ENCODE measurements around the gene MAP2. TPM values are rescaled to one million over a fixed set of nuclear protein-coding genes. Genes with fewer than 3 reads are reported as not detected.

MAP2 gene
- total RNA-seq, 2 experiments from 2014 or later: not detected

DNA sequence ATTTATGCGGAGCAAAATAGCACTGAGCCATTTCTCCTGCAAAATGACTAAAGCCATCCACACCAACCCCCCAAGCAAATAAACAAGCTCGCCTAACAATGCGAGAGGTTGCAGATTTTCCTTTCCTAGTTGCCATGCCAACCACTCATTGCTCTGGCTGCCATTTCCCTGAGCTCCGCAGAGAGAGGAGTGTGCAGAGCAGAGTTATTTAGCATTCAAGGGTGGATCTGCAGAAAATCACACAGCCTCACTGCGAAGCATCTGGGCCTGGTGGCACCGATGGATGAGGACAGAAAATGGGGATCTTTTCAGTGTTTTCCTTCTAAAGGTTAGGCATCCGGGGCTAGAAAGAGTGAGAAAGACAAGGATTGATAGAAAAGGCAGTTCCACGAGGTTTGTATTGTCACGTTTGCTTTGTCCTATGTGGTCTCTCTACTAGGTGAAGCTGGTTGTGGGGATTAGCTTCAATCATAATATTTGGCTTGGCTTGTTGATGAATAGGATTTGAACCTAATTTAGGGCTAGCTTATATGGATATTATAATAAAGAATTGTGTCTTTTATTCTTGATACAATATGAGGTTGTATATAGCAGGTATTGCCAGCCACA, 237.5 kb downstream of the MAP2 start:
- CTCF ChIA-PET: no interaction called here
- Mint-ChIP-seq H3K27me3 (no peaks in the 10 kb centered on the region), H3K27ac (no peak overlapping the region), H3K4me1 (no peaks in the 10 kb centered on the region), H3K4me3 (no peak overlapping the region), H3K9me3 (no peaks in the 10 kb centered on the region), H3K36me3 (ENCODE audit: low read depth) (no peaks in the 10 kb centered on the region)
- no peak for DNase-seq
- POLR2A ChIA-PET: no interaction called here

DNA sequence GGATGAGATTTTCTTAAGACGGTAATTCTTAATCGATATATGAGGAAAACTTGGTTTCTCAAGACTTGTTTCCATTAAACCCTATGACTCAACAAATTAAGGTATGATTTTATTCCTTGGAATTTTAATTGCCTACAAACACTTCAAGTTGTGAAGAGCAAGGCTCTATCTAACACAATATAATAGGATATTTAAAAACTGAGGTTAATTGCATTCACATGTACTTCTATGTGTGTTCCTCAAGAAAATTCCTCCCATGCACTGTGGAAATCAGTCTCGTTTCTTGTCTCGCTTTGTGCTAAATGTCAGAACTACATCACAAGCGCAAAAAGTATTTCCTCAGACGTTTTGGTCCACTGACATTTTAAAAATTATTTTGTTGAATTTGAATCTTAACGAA, 238.2 kb downstream of the MAP2 start:
- Mint-ChIP-seq H3K4me3 (no peak overlapping the region), H3K27ac (no peak overlapping the region), H3K36me3 (ENCODE audit: low read depth) (no peaks in the 10 kb centered on the region), H3K27me3 (no peaks in the 10 kb centered on the region), H3K9me3 (no peaks in the 10 kb centered on the region), H3K4me1 (no peaks in the 10 kb centered on the region)
- no peak for DNase-seq
- ChIA-PET POLR2A (no interaction called here), CTCF (no interaction called here)

DNA sequence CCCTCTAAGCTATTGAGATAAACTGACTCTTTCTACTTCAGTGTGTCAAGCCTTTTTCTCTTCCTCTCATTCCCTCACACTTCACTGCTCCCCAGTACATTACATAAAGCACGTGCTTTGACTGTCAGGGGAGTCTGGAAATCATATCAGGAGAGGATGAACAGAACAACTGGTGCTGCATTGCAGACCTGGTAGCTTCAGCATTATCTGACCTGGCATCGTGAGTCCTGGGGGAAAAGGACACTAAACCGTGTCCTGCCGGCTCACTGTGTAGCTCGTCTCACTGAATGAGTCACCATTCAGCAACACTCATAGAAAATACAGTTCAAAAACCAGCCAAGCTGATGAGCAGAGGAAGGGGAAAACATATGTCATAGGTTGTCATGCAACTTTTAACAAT, 239.3 kb downstream of the MAP2 start:
- no peak for DNase-seq
- ChIA-PET CTCF (no interaction called here), POLR2A (no interaction called here)
- no peaks in the 10 kb centered on the region for H3K27me3 Mint-ChIP-seq
- no peaks in the 10 kb centered on the region for H3K36me3 Mint-ChIP-seq (ENCODE audit: low read depth)
- H3K9me3 Mint-ChIP-seq: no peaks in the 10 kb centered on the region
- H3K27ac Mint-ChIP-seq: no peak overlapping the region
- no peaks in the 10 kb centered on the region for H3K4me1 Mint-ChIP-seq
- H3K4me3 Mint-ChIP-seq: no peak overlapping the region

DNA sequence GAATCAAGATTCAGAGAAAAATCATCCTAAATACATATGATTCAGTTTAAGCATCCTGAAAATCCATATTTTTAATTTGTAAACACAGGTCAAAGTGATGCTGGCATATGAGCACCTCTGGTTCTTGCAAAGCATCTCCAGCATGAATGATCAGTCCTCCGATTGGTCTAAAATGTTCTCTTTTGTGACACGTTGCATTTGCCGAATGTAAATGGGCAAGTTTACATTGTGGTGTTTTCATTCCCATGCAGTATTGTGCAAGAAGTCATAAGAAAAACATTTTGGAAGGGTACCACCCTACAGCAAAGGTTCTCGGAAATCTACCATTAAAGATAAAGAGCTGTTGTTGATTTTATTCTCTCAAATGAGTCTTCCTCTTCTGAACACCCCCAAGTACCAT, 239.8 kb downstream of the MAP2 start:
- Mint-ChIP-seq H3K27ac (no peak overlapping the region), H3K36me3 (ENCODE audit: low read depth) (no peaks in the 10 kb centered on the region), H3K9me3 (no peaks in the 10 kb centered on the region), H3K4me1 (no peaks in the 10 kb centered on the region), H3K4me3 (no peak overlapping the region), H3K27me3 (no peaks in the 10 kb centered on the region)
- DNase-seq: no peak
- POLR2A ChIA-PET: no interaction called here
- CTCF ChIA-PET: no interaction called here

DNA sequence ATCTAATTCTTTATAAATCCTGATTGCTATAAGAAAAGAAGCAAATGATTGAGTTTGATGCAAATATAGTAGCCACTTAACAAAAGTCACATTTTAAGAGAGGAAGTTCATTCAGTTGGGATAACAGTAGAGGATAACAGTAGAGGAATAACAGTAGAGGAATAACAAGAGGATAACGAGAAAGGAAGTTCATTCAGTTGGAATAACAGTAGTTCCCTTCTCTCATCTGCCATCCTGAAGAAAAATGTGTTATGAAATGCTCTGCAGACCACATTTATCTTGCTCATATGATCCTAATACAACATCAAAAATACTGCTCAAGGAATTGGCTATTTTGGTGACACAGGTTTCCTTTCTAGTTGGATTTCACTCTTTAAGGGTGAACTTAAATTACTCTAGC, 242.4 kb downstream of the MAP2 start:
- no peak overlapping the region for H3K27ac Mint-ChIP-seq
- no peaks in the 10 kb centered on the region for H3K9me3 Mint-ChIP-seq
- H3K36me3 Mint-ChIP-seq (ENCODE audit: low read depth): no peaks in the 10 kb centered on the region
- CTCF ChIA-PET: no interaction called here
- no peaks in the 10 kb centered on the region for H3K4me1 Mint-ChIP-seq
- H3K4me3 Mint-ChIP-seq: no peak overlapping the region
- POLR2A ChIA-PET: no interaction called here
- H3K27me3 Mint-ChIP-seq: no peaks in the 10 kb centered on the region
- no peak for DNase-seq

DNA sequence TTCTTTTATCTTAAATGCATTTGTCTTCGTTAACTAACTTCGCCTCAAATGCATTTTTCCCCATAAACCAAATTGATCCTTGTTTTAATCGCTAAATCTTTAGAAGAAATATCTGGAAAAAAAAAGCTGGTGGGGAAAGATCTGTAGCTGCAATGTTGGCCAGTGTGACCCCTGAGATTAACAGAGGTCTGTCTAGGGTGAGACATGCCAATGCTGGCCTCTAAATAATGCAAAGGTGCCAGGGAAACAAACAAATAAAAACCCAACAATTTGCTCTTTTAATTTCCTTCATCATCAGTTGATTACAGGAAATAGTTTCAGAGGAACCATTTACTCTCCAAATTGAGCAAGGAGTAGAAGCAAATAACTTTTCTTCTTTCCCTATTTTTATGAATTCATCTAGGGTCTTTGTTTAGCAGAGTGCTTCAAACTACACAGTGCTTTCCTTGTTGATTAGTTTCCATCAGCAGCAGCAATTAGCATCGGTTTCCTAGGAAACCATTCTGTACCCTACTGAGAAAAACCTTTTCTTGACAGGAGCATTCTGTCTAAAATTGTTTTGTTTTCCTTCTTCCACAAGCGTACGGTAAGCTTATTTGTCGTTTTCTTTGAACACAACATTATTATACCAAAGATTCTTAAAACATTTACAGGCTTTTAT, 247.3 kb downstream of the MAP2 start:
- Mint-ChIP-seq H3K9me3 (no peaks in the 10 kb centered on the region), H3K27me3 (no peaks in the 10 kb centered on the region), H3K36me3 (ENCODE audit: low read depth) (no peaks in the 10 kb centered on the region), H3K4me1 (no peaks in the 10 kb centered on the region), H3K27ac (no peak overlapping the region), H3K4me3 (no peak overlapping the region)
- no peak for DNase-seq
- ChIA-PET POLR2A (no interaction called here), CTCF (no interaction called here)

DNA sequence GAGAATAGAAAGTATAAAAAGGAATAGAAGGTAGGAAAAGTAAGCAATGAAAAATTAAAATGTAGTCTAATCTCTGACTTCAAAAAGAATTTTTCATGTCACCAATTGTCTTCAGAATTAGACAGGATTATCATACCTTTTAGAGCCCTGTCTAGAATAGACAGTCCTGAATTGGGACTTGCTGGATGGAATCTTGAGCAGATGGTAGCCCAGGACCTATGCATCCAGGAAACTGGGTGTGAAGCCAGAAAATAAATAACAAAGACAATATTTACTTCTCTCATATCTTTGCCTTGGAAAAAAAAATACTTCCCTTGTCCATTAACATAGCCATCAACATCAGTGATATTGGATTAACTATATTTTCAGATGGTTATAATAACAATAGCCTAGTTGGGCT, 250.0 kb downstream of the MAP2 start:
- DNase-seq: no peak
- Mint-ChIP-seq H3K4me3 (no peak overlapping the region), H3K27ac (no peak overlapping the region), H3K9me3 (no peaks in the 10 kb centered on the region), H3K4me1 (no peaks in the 10 kb centered on the region), H3K27me3 (no peaks in the 10 kb centered on the region), H3K36me3 (ENCODE audit: low read depth) (no peaks in the 10 kb centered on the region)
- POLR2A ChIA-PET: no interaction called here
- CTCF ChIA-PET: no interaction called here

DNA sequence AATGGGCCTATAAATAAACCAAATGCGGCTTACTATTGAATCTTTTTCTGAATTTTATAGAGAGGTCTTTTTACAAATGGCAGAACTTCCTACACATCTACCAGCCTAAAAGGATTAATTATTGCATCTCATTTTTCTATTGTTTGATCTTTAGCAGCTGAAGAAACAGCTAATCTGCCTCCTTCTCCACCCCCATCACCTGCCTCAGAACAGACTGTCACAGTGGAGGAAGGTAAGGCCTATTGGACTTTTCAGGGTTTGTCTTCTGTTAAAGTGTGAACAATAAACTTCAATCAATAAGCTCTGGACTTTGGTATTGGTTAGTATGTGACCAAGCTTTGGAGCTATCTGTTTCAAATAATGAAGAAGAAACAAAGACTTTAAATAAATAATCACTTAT, 256.7 kb downstream of the MAP2 start:
- H3K9me3 Mint-ChIP-seq: no peaks in the 10 kb centered on the region
- POLR2A ChIA-PET: no interaction called here
- H3K36me3 Mint-ChIP-seq (ENCODE audit: low read depth): no peaks in the 10 kb centered on the region
- no peak for DNase-seq
- peaks cover 1% of the 10 kb centered on the region for H3K27me3 Mint-ChIP-seq
- no peak overlapping the region for H3K4me3 Mint-ChIP-seq
- no peak overlapping the region for H3K27ac Mint-ChIP-seq
- CTCF ChIA-PET: interaction anchor here (1.0 kb wide), 1 partner anchor 1285 kb away, joined by 3 read pairs; no protein-coding TSS in a partner anchor
- no peaks in the 10 kb centered on the region for H3K4me1 Mint-ChIP-seq

DNA sequence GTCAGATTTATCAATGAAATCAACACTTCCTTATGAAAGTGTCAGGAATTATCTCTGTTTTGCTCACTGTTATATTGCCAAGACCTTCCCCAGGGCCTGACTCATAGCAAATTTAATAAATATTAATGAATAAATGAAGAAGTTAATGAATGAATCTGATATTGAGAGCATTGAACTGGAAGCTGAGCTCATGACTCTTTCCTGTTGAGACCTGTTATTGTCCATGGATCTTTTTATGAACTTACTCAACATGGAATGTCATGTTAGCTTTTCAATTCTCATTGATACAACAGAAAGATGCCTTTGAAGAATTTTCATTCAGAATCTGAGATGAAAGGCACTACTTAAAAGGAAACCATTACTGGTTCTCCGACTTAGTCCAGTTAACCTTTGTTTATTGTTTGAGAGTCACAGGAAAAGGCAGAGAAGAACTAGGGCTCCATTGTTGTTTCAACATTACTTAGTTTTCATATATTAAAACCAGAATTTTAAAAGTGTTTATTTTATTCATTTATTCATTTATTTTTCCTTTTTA, 257.4 kb downstream of the MAP2 start:
- POLR2A ChIA-PET: no interaction called here
- H3K36me3 Mint-ChIP-seq (ENCODE audit: low read depth): no peaks in the 10 kb centered on the region
- no peak for DNase-seq
- H3K4me1 Mint-ChIP-seq: no peaks in the 10 kb centered on the region
- H3K27me3 Mint-ChIP-seq: peaks cover 1% of the 10 kb centered on the region
- H3K27ac Mint-ChIP-seq: no peak overlapping the region
- no peak overlapping the region for H3K4me3 Mint-ChIP-seq
- CTCF ChIA-PET: interaction anchor here (1.0 kb wide), 1 partner anchor 1286 kb away, joined by 3 read pairs; no protein-coding TSS in a partner anchor
- no peaks in the 10 kb centered on the region for H3K9me3 Mint-ChIP-seq

DNA sequence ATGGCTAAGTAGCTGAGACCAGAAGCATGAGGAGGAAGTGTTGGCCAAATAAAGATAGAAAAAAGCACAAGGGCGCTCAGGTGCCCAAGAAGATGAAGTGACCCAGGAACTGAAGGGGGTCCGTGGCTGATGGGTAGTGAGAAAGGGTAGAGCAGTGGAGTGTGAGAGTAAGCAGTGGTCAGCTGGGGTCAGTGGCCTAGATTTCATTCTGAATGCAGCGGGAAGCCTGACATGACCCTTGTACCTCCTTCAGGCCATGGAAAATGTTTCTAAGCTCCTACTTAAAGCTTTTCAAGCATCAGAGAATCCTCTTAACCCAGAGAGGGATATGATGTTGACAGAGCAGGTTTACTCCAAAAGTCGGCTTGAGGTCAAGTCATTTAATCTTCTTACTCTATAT, 258.8 kb downstream of the MAP2 start:
- CTCF ChIA-PET: no interaction called here
- Mint-ChIP-seq H3K36me3 (ENCODE audit: low read depth) (no peaks in the 10 kb centered on the region), H3K4me1 (no peaks in the 10 kb centered on the region), H3K4me3 (no peak overlapping the region), H3K27ac (no peak overlapping the region), H3K9me3 (no peaks in the 10 kb centered on the region), H3K27me3 (peaks cover 1% of the 10 kb centered on the region)
- POLR2A ChIA-PET: no interaction called here
- no peak for DNase-seq

DNA sequence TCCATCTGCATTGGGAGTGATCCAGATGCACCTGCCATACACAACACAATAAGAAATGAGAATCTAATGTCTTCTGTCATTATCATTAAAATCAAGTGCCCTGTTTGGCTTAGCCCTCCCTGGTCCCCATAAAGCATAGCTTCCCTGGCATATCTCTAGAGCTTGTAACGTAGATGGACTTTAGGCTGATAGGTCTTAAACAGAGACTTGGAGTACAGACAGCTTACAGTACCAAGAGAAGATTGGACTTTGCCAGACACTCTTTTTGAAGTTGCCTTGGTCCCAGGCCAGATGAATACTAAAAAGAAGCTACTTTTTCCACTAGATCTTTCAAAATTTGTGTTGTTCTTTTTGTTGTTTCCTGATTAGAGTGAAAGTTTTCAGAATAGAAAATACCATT, 261.5 kb downstream of the MAP2 start:
- no peak for DNase-seq
- Mint-ChIP-seq H3K4me3 (no peak overlapping the region), H3K36me3 (ENCODE audit: low read depth) (no peaks in the 10 kb centered on the region), H3K27me3 (peaks cover 1% of the 10 kb centered on the region), H3K9me3 (no peaks in the 10 kb centered on the region), H3K4me1 (no peaks in the 10 kb centered on the region), H3K27ac (no peak overlapping the region)
- POLR2A ChIA-PET: no interaction called here
- CTCF ChIA-PET: no interaction called here

DNA sequence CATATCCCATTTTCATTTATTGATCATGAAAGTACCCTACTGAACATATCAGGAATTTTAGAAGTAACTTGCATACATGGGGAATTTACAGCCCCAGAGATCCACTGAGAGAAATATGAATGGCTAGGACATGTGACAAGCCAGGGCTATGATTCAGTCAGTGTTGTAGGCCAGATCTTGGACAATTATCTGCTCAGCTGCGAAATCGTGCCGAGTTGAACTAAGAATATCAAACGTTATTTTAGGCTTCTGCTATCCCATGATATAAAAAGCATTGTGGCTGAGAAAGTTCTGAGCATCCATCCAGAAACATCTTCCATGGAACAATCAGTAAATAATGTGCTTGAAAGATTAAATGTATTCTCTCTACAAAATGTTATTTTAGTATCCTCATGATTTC, 262.1 kb downstream of the MAP2 start:
- Mint-ChIP-seq H3K4me3 (no peak overlapping the region), H3K36me3 (ENCODE audit: low read depth) (no peaks in the 10 kb centered on the region), H3K27ac (no peak overlapping the region), H3K27me3 (peaks cover 1% of the 10 kb centered on the region), H3K9me3 (no peaks in the 10 kb centered on the region), H3K4me1 (no peaks in the 10 kb centered on the region)
- CTCF ChIA-PET: no interaction called here
- no peak for DNase-seq
- POLR2A ChIA-PET: no interaction called here

DNA sequence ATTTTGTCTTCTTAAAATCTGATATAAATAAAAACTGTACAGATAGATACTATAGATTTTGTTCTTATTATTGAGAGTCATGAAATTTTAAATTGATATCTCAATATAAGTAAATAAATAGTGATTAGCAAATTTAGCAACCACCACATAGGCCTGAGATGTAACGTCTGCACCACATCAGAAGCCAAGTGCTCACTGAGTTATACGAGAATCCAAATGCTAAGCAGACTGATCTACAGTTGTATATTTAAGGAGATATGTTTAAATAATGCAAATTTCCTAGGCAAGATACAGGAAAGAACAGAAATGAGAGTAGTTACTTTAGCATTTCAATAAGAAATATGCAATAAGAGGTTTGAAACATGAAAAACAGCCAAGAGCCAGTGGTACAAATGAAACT, 262.6 kb downstream of the MAP2 start:
- H3K4me3 Mint-ChIP-seq: no peak overlapping the region
- no peak overlapping the region for H3K27ac Mint-ChIP-seq
- no peak for DNase-seq
- ChIA-PET POLR2A (no interaction called here), CTCF (no interaction called here)
- H3K9me3 Mint-ChIP-seq: no peaks in the 10 kb centered on the region
- peaks cover 1% of the 10 kb centered on the region for H3K27me3 Mint-ChIP-seq
- no peaks in the 10 kb centered on the region for H3K4me1 Mint-ChIP-seq
- H3K36me3 Mint-ChIP-seq (ENCODE audit: low read depth): no peaks in the 10 kb centered on the region

DNA sequence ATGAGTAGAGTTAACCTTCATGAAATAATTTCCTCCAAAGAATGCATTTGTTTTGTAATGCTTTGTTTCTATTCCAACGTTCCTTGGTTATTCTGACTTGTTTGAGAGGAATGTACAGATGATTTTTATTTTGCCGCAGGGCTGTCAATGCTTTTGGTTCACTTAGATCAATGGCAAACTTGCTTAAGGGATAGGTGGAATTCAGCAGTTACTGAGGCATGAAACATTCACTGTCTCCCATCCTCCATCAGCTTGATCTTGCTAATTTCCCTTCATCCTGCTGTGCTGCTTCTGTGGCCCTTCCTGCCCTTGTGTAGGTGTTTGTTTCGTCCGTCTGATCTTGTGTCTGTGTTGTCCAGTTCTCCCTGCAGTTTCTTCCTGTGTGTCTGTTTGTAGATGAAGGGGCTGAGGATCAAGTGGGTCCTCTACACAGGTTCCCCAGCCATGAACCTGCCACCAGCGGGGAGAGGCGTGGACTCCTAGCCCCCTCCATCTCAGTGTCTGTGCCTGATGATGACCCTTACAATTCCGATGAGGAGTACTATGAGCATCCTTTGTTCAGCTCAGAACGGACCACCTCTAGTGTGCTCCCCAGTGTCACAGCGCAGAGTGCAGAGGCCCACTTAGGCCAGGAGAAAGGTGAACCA, 263.6 kb downstream of the MAP2 start:
- POLR2A ChIA-PET: no interaction called here
- CTCF ChIA-PET: no interaction called here
- Mint-ChIP-seq H3K4me3 (no peak overlapping the region), H3K27ac (no peak overlapping the region), H3K4me1 (no peaks in the 10 kb centered on the region), H3K9me3 (no peaks in the 10 kb centered on the region), H3K27me3 (peaks cover 1% of the 10 kb centered on the region), H3K36me3 (ENCODE audit: low read depth) (no peaks in the 10 kb centered on the region)
- DNase-seq: no peak
